GM04504 (cell line): Measurements from ENCODE around the gene PHAX.
A peak's percentile ranks its signal among the peaks of the same experiment; 100 is the strongest.
"Not testable (repeated sequence)": the region's sequence is repeated elsewhere in the genome, so short reads cannot be mapped to it uniquely, and the experiment has no call there.

Experiments used
- DNase-seq: peaks from one replicate; pipeline ENCODE4 v3.0.0-alpha.2; 2012; ENCODE audit warnings: low read depth

The PHAX gene

GRCh38 chr5:126658561-126658960 lies 57.8 kb downstream of the PHAX start:
- DNase-seq: no peak

DNA sequence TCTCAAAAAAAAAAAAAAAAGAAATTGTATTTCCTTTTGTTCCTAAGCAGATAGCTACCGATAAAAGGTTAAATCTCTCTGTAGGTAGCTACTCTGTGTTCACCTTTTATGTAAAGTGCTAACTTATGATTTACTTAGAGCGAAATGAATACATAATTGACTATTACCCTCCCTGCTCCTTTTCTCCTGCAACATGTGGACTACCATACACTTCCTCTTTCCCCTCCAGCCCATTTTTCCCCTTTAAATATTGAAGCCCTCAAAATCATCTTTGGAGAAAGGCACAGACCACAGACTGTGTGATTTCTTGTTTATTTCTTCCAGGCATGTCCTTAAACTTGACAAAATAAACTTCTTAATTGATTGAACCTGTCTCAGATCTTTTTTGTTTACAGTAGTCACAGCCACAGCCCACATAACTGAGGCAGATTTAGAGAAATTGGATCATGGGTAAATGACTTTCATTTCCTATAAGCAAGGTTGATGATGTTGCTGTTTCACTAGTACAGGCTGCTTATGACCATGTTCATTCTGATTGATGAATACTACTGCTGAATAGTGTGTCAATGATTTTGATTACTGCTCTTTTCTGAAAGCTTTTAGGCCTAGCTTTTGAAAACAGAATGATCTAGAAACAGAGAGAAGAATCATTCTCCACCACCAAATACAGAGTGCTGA lies 59.2 kb downstream of the PHAX start:
- DNase-seq: no peak

- DNase-seq: no peak
Observed at GRCh38 chr5:126664586-126664985, 63.8 kb downstream of the PHAX start.

- not testable (repeated sequence) for DNase-seq
Observed at GRCh38 chr5:126670109-126670508, 69.4 kb downstream of the PHAX start.

DNA sequence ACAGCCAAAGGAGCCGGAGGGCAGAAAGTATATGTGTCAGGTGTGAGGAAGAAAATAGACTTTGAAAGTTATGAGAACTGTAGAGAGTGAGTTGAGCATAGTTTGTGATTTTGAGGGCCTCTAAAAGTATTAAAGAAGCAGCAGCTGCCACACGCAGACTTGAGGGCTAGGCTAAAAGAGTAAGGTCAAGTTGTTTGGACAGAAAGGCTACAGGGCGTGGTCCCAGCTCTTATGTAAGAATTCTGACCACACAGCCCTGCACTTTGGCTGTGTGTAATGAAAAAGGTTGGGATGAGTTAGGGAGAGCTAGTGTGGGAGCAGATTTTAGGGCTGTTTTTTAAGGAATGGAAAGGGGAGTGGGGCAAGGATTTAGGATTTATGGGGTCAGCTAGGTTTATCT lies 70.9 kb downstream of the PHAX start:
- DNase-seq: not testable (repeated sequence)

DNA sequence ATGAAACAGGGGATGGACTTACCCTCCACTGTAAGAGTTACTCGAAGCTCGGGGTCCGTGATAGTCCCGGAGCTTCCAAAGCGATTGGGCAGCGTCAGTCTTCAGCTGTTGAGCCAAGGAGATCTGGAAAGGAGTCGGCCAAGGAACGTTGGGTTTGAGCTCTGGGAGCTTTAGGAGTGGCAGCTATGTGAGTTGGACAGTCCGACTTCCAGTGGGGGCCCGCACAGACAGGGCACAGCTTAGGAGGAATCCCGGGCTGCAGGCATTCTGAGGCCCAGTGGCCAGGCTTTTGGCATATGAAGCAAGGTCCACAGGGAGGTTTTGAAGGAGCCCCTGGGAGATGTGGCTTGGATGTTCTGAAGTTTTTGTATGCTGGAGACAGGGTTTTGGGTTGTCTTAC lies 72.7 kb downstream of the PHAX start:
- no peak for DNase-seq

- DNase-seq: no peak
Observed at GRCh38 chr5:126674145-126674544, 73.4 kb downstream of the PHAX start.

DNA sequence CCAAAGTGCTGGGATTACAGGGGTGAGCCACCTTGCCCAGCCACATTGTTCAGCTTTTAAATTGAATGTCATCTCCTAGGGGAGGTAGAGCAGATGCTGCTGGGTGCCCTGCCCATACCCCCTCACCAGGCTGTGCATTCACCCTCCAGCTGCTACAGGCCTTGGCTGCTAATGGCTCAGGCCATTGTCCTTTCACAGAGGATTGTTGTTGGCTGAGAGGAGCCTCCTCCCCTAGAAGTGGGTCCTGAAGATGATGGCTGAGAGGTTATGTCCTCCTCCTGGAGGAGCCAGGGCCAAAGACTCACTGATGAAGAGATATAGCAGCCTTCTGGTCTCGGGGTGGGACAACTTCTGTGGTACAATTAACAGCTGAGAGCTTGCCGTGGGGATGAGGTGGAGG lies 74.6 kb downstream of the PHAX start:
- DNase-seq: no peak

DNA sequence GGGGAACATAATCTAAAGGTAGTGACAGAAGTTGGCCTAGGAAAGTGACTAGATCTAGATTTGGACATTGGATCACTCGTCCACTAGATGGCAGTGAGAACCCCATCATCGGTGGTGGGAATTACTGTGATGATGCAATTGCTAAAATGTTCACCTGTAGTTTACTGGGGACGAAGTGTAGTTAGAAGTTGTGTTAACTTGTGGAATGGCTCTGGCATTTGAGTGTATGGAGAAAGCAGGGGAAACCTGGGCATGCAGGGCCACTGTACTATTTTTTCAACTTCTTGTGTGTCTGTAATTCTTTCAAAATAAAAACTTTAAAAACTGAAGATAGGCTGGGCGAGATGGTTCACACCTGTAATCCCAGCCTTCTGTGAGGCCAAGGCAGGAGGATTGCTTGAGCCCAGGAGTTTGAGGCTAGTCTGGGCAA lies 75.5 kb downstream of the PHAX start:
- peak; percentile 35 for DNase-seq
